ENCODE measurements around the gene AMER3.

AMER3 gene

DNA sequence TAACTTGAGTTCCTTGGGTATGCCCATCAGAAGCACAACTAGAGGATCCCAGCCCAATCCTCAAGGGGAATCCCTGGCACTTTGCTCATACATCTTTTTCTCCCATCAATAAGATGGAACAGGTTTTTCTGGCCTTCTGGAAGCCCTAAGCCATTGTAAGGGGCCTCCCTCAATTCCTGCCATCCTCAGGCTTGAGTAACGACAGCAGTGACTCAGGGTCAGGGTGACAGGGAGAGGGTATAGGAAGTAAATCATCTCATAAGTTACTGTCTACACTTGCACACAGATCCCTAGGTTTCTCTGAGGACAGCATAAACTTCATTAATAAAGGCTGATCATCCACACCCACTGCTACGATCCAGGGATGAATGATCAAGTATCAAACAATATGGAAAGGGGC, 35.0 kb downstream of the AMER3 start:
- Histone ChIP-seq H3K36me3 (ENCODE audit: control insufficient read depth, low read depth, low read length) (no peaks in the 10 kb centered on the region), H3K9me3 (ENCODE audit: control insufficient read depth, low read depth, low read length) (no peaks in the 10 kb centered on the region), H3K4me1 (ENCODE audit: control insufficient read depth, low read depth, low read length) (no peaks in the 10 kb centered on the region), H3K4me3 (ENCODE audit: low read length) (no peak overlapping the region), H3K27me3 (ENCODE audit: control insufficient read depth, insufficient read depth, low read length) (no peaks in the 10 kb centered on the region), H3K27ac (ENCODE audit: low read length) (no peak overlapping the region), H3K9ac (ENCODE audit: low read length) (no peak overlapping the region)

DNA sequence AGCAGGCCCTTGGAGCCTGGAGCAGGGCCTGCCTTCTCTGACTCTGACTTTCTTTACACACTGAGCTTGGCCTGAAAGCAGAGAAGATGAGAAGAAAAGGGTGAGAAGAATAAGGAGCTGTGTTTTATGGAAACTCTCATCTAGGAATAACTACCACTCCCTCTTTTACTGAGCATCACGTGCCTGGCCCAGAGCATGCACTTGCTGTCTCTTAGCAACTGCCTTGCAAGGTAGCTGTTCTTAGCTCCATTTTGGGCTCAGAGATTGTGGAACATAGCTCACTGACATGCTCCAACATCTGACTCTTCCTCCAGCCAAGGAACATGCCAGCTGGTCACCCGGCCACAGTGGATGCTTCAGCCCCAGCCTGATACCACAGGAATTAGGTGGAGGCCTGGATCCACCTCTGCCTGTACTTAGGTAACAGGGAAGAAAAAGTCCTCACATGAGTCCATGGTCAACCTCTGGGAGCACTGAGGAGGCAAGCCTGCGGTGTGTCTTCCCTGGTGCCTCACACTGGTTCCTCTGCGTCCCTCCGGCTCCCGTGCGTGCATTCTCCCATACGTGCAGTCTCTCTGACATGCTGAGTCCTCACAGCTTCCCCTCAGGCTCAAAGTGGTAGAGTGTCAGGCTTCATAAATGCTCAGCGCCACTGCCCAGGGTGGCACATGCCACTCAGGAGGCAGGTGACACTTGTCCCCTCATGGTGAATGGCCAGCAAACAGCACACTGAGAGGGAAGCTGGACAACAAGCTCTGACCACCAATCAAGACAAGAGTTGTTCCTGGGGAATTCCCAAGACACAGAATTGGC, 35.7 kb downstream of the AMER3 start:
- no peaks in the 10 kb centered on the region for H3K9me3 ChIP-seq (ENCODE audit: control insufficient read depth, low read depth, low read length)
- H3K4me3 ChIP-seq (ENCODE audit: low read length): no peak overlapping the region
- no peak overlapping the region for H3K9ac ChIP-seq (ENCODE audit: low read length)
- no peaks in the 10 kb centered on the region for H3K27me3 ChIP-seq (ENCODE audit: control insufficient read depth, insufficient read depth, low read length)
- H3K4me1 ChIP-seq (ENCODE audit: control insufficient read depth, low read depth, low read length): no peaks in the 10 kb centered on the region
- no peaks in the 10 kb centered on the region for H3K36me3 ChIP-seq (ENCODE audit: control insufficient read depth, low read depth, low read length)
- H3K27ac ChIP-seq (ENCODE audit: low read length): no peak overlapping the region

GRCh38 chr2:130791617-130791939, 36.2 kb downstream of the AMER3 start:
- Histone ChIP-seq H3K4me1 (ENCODE audit: control insufficient read depth, low read depth, low read length) (no peaks in the 10 kb centered on the region), H3K27ac (ENCODE audit: low read length) (no peak overlapping the region), H3K36me3 (ENCODE audit: control insufficient read depth, low read depth, low read length) (no peaks in the 10 kb centered on the region), H3K4me3 (ENCODE audit: low read length) (no peak overlapping the region), H3K9ac (ENCODE audit: low read length) (no peak overlapping the region), H3K9me3 (ENCODE audit: control insufficient read depth, low read depth, low read length) (no peaks in the 10 kb centered on the region), H3K27me3 (ENCODE audit: control insufficient read depth, insufficient read depth, low read length) (no peaks in the 10 kb centered on the region)

GRCh38 chr2:130795431-130795830, 40.1 kb downstream of the AMER3 start:
- Histone ChIP-seq H3K9me3 (ENCODE audit: control insufficient read depth, low read depth, low read length) (no peaks in the 10 kb centered on the region), H3K36me3 (ENCODE audit: control insufficient read depth, low read depth, low read length) (no peaks in the 10 kb centered on the region), H3K4me1 (ENCODE audit: control insufficient read depth, low read depth, low read length) (peaks cover 4% of the 10 kb centered on the region), H3K4me3 (ENCODE audit: low read length) (no peak overlapping the region), H3K9ac (ENCODE audit: low read length) (no peak overlapping the region), H3K27me3 (ENCODE audit: control insufficient read depth, insufficient read depth, low read length) (peaks cover 19% of the 10 kb centered on the region), H3K27ac (ENCODE audit: low read length) (no peak overlapping the region)

GRCh38 chr2:130796290-130796689, 41.0 kb downstream of the AMER3 start:
- Histone ChIP-seq H3K36me3 (ENCODE audit: control insufficient read depth, low read depth, low read length) (no peaks in the 10 kb centered on the region), H3K9ac (ENCODE audit: low read length) (no peak overlapping the region), H3K4me3 (ENCODE audit: low read length) (no peak overlapping the region), H3K4me1 (ENCODE audit: control insufficient read depth, low read depth, low read length) (peaks cover 4% of the 10 kb centered on the region), H3K27me3 (ENCODE audit: control insufficient read depth, insufficient read depth, low read length) (peaks cover 19% of the 10 kb centered on the region), H3K27ac (ENCODE audit: low read length) (no peak overlapping the region), H3K9me3 (ENCODE audit: control insufficient read depth, low read depth, low read length) (no peaks in the 10 kb centered on the region)

GRCh38 chr2:130797493-130798435, 42.4 kb downstream of the AMER3 start:
- H3K9ac ChIP-seq (ENCODE audit: low read length): no peak overlapping the region

DNA sequence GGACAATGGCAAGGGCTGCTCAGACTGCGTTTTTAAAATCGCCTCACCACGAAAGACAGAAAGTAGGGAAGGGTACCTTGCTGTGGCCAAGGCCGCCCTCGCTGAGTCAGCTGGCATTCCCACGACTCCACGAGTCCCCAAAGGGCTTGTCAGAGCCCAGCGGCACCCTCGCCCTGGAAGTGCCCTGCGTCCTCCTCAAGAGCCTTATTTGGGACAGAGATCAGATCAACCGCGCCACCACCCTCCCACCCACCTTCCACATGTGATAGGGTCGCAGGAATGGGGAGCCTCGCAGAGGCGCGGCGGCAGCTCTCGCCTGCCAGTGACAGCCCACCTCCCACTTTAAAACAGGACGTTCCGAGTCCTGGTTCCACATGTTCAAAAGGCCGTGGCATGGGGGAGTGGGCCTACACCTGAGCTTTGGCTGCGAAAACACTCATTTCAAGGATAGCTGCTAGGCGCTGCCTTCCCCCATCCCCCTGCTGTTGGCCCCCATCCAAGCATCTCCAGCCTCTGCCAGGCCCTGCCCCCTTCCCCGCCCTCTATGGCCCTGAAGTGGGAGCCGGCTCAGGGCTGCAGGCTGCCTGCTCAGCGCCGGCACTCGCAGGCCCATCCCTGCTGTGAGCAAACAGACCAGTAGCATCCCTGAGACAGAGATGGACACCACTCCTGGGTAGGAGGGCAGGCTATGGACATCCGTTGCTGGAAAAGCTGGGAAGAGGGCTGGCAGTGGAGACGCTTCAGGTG, 43.3 kb downstream of the AMER3 start:
- Histone ChIP-seq H3K4me3 (ENCODE audit: low read length) (peak overlapping the region; percentile 55), H3K27ac (ENCODE audit: low read length) (no peak overlapping the region), H3K4me1 (ENCODE audit: control insufficient read depth, low read depth, low read length) (peaks cover 4% of the 10 kb centered on the region), H3K36me3 (ENCODE audit: control insufficient read depth, low read depth, low read length) (no peaks in the 10 kb centered on the region), H3K9ac (ENCODE audit: low read length) (no peak overlapping the region), H3K27me3 (ENCODE audit: control insufficient read depth, insufficient read depth, low read length) (peaks cover 19% of the 10 kb centered on the region), H3K9me3 (ENCODE audit: control insufficient read depth, low read depth, low read length) (no peaks in the 10 kb centered on the region)

More at GRCh38 chr2:130797493-130798435, 42.4 kb downstream of the AMER3 start:
- Histone ChIP-seq H3K36me3 (ENCODE audit: control insufficient read depth, low read depth, low read length) (no peaks in the 10 kb centered on the region), H3K4me3 (ENCODE audit: low read length) (peak overlapping the region; percentile 55), H3K27me3 (ENCODE audit: control insufficient read depth, insufficient read depth, low read length) (peaks cover 19% of the 10 kb centered on the region), H3K27ac (ENCODE audit: low read length) (no peak overlapping the region), H3K9me3 (ENCODE audit: control insufficient read depth, low read depth, low read length) (no peaks in the 10 kb centered on the region), H3K4me1 (ENCODE audit: control insufficient read depth, low read depth, low read length) (peaks cover 4% of the 10 kb centered on the region)

GRCh38 chr2:130799295-130799694, 44.0 kb downstream of the AMER3 start:
- H3K36me3 ChIP-seq (ENCODE audit: control insufficient read depth, low read depth, low read length): no peaks in the 10 kb centered on the region
- H3K4me1 ChIP-seq (ENCODE audit: control insufficient read depth, low read depth, low read length): peaks cover 4% of the 10 kb centered on the region
- H3K4me3 ChIP-seq (ENCODE audit: low read length): no peak overlapping the region
- H3K9ac ChIP-seq (ENCODE audit: low read length): no peak overlapping the region
- peaks cover 19% of the 10 kb centered on the region for H3K27me3 ChIP-seq (ENCODE audit: control insufficient read depth, insufficient read depth, low read length)
- no peak overlapping the region for H3K27ac ChIP-seq (ENCODE audit: low read length)
- H3K9me3 ChIP-seq (ENCODE audit: control insufficient read depth, low read depth, low read length): no peaks in the 10 kb centered on the region

GRCh38 chr2:130805613-130806012, 50.3 kb downstream of the AMER3 start:
- Histone ChIP-seq H3K9me3 (ENCODE audit: control insufficient read depth, low read depth, low read length) (no peaks in the 10 kb centered on the region), H3K27me3 (ENCODE audit: control insufficient read depth, insufficient read depth, low read length) (no peaks in the 10 kb centered on the region), H3K36me3 (ENCODE audit: control insufficient read depth, low read depth, low read length) (no peaks in the 10 kb centered on the region), H3K4me1 (ENCODE audit: control insufficient read depth, low read depth, low read length) (no peaks in the 10 kb centered on the region), H3K9ac (ENCODE audit: low read length) (no peak overlapping the region), H3K4me3 (ENCODE audit: low read length) (no peak overlapping the region), H3K27ac (ENCODE audit: low read length) (no peak overlapping the region)

- Histone ChIP-seq H3K9me3 (ENCODE audit: control insufficient read depth, low read depth, low read length) (no peaks in the 10 kb centered on the region), H3K27ac (ENCODE audit: low read length) (no peak overlapping the region), H3K27me3 (ENCODE audit: control insufficient read depth, insufficient read depth, low read length) (no peaks in the 10 kb centered on the region), H3K4me3 (ENCODE audit: low read length) (no peak overlapping the region), H3K36me3 (ENCODE audit: control insufficient read depth, low read depth, low read length) (no peaks in the 10 kb centered on the region), H3K4me1 (ENCODE audit: control insufficient read depth, low read depth, low read length) (no peaks in the 10 kb centered on the region), H3K9ac (ENCODE audit: low read length) (no peak overlapping the region)
These were observed 51.0 kb downstream of the AMER3 start for GRCh38 chr2:130806370-130806769.

DNA sequence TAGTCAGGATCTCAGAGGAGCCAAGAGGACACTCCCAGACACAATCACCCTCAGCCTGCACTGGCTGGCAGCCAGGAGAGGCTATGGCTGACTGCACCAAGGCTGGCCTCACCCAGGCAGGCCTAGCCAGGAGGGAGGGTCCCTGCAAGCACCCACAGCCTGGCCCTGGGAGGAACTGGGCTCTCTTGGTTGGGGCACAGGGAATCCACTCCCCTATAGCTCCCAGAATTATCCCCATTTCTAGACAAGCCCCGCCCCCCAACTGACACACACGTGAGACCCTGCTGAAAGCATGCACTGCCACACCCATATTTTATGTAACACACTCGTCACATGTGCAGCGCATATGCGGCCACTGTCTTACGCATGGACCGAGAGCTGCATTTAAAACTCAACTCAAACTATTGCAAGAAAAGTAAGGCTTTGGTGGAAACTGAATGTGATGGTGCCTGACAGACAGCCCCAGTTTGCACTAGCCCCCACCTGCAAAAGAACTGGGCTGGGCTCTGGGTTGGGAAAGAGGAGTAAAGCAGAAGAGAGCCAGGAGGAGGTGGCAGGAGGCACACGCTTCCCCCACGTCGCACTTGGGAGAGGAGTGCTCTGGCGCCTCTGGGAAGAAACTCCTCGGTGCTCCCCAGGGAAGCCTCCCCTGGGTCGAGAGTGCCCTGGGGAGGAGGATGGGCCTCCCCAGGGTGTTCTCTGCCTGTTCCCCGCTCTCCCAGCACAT, 52.5 kb downstream of the AMER3 start:
- no peak overlapping the region for H3K27ac ChIP-seq (ENCODE audit: low read length)
- no peaks in the 10 kb centered on the region for H3K27me3 ChIP-seq (ENCODE audit: control insufficient read depth, insufficient read depth, low read length)
- H3K9ac ChIP-seq (ENCODE audit: low read length): no peak overlapping the region
- H3K4me1 ChIP-seq (ENCODE audit: control insufficient read depth, low read depth, low read length): no peaks in the 10 kb centered on the region
- no peaks in the 10 kb centered on the region for H3K9me3 ChIP-seq (ENCODE audit: control insufficient read depth, low read depth, low read length)
- H3K36me3 ChIP-seq (ENCODE audit: control insufficient read depth, low read depth, low read length): no peaks in the 10 kb centered on the region
- no peak overlapping the region for H3K4me3 ChIP-seq (ENCODE audit: low read length)
